ENCODE data around the gene HILPDA. TPM values are rescaled to one million over a fixed set of nuclear protein-coding genes. Genes with fewer than 3 reads are reported as not detected.
"Not testable (repeated sequence)": the region's sequence is repeated elsewhere in the genome, so short reads cannot be mapped to it uniquely, and the experiment has no call there.

The HILPDA gene
- total RNA-seq, 1 donor from 2014 or later = 15.6 TPM

GRCh38 chr7:128507321-128507993 lies 51.8 kb downstream of the HILPDA start:
- not testable (repeated sequence) for DNase-seq (ENCODE audit: low read depth); H3K36me3 ChIP-seq (ENCODE audit: control insufficient read depth, insufficient read depth, low read length); H3K4me3 ChIP-seq (ENCODE audit: low read depth, low read length)

More at GRCh38 chr7:128507321-128507993, 51.8 kb downstream of the HILPDA start:
- not testable (repeated sequence) for H3K27me3 ChIP-seq (ENCODE audit: control insufficient read depth, insufficient read depth, low read length)

Other genes starting within 250 kb of the HILPDA start
- gene LEP, start 214.6 kb upstream of the HILPDA start, total RNA-seq = not detected in 2 replicates
- gene RBM28, start 112.0 kb upstream of the HILPDA start, total RNA-seq = 15.8 and 25.9 TPM in 2 replicates
- gene PRRT4, start 94.2 kb upstream of the HILPDA start, total RNA-seq = 0.07 TPM in 1 of 2 replicates, not detected in the other
- gene IMPDH1, start 45.9 kb upstream of the HILPDA start, total RNA-seq = 44.0 and 47.6 TPM in 2 replicates
- 40.0 and 47.5 TPM in 2 replicates for gene METTL2B, start 20.9 kb downstream of the HILPDA start, total RNA-seq
- gene GARIN1A, start 216.4 kb downstream of the HILPDA start, total RNA-seq = 0.17 and 0.68 TPM in 2 replicates

Measured in kidney epithelial cell (primary cell).